22Rv1 (cell line): ENCODE measurements around the gene MRPL46.

Experiments
- CTCF ChIP-seq: fragments of 450-650 bp; IDR thresholded peaks from 2 replicates; pipeline ENCODE4 v1.5.1; 2017; ENCODE audit warnings: mild to moderate bottlenecking
- ZFX ChIP-seq: fragments of 450-650 bp; IDR thresholded peaks from 2 replicates; pipeline ENCODE4 v1.6.1; 2017; ENCODE audit warnings: antibody characterized with exemption, borderline replicate concordance

GRCh38 chr15:88450125-88450798, 16.9 kb downstream of the MRPL46 start:
- peak; percentile 82 for TF ChIP-seq CTCF
- TF ChIP-seq ZFX, result no peak
